ENCODE measurements around the gene AP1M2. TPM values are rescaled to one million over a fixed set of nuclear protein-coding genes. Genes with fewer than 3 reads are reported as not detected.

The AP1M2 gene
- total RNA-seq, 1 experiment from 2014 or later, result 127 TPM

- TF ChIP-seq USF2 (CRISPR knock-in tag; IDR thresholded peaks at IDR 0.05), result peak; percentile 66
- peak; percentile 96 for TF ChIP-seq CTCF (IDR thresholded peaks at IDR 0.05)
Observed at GRCh38 chr19:10580979-10581631, 6.0 kb downstream of the AP1M2 start (continued).

- ATAC-seq (no peak), DNase-seq (ENCODE audit: low spot score) (no peak)
- ChIA-PET CTCF (interaction anchor here (0.7 kb wide), 1 partner anchor 73 kb away, joined by 3 read pairs; no protein-coding TSS in a partner anchor), POLR2A (no interaction called here)
- H3K27me3 Mint-ChIP-seq (ENCODE audit: low read depth), result no peaks in the 10 kb centered on the region
- no peak overlapping the region for H3K27ac Mint-ChIP-seq
- 0 out of 2 replicates have a peak, but pooled peaks cover 2% of the 10 kb centered on the region for H3K4me1 Mint-ChIP-seq
- peaks cover 48% of the 10 kb centered on the region for H3K36me3 Mint-ChIP-seq
- H3K4me3 Mint-ChIP-seq, result no peak overlapping the region
- TF ChIP-seq ERG (CRISPR knock-in tag; IDR thresholded peaks at IDR 0.05), result no peak
- TF ChIP-seq TEAD4 (CRISPR knock-in tag; IDR thresholded peaks at IDR 0.05), result no peak
- TF ChIP-seq GRHL2 (CRISPR knock-in tag; IDR thresholded peaks at IDR 0.05; ENCODE audit: insufficient replicate concordance, severe bottlenecking), result no peak
- TF ChIP-seq E2F1 (CRISPR knock-in tag; IDR thresholded peaks at IDR 0.05), result no peak
- no peaks in the 10 kb centered on the region for H3K9me3 Mint-ChIP-seq
Observed at GRCh38 chr19:10577951-10578350, 9.2 kb downstream of the AP1M2 start.

- CTCF ChIA-PET, result interaction anchor here (1.0 kb wide), 1 partner anchor 69 kb away, joined by 6 read pairs; no protein-coding TSS in a partner anchor
- Mint-ChIP-seq H3K27me3 (ENCODE audit: low read depth) (no peaks in the 10 kb centered on the region), H3K4me1 (peaks cover 3% of the 10 kb centered on the region; the same call in 1 of the 2 replicates), H3K36me3 (peaks cover 37% of the 10 kb centered on the region), H3K4me3 (no peak overlapping the region), H3K9me3 (no peaks in the 10 kb centered on the region), H3K27ac (no peak overlapping the region)
- ATAC-seq, result no peak
- POLR2A ChIA-PET, result interaction anchor here (0.7 kb wide), 1 partner anchor 127 kb away, joined by 3 read pairs; no protein-coding TSS in a partner anchor
- DNase-seq (ENCODE audit: low spot score), result no peak
- TF ChIP-seq ZNF121 (CRISPR knock-in tag; IDR thresholded peaks at IDR 0.05), result peak; percentile 56; the same call in 1 of the 2 replicates
- TF ChIP-seq ZNF263 (CRISPR knock-in tag; IDR thresholded peaks at IDR 0.05; ENCODE audit: low read depth), result no peak
Observed at GRCh38 chr19:10575011-10575716, 11.9 kb downstream of the AP1M2 start.

- H3K36me3 Mint-ChIP-seq, result peaks cover 33% of the 10 kb centered on the region
- ChIA-PET CTCF (no interaction called here), POLR2A (no interaction called here)
- no peak for ATAC-seq
- no peak for DNase-seq (ENCODE audit: low spot score)
- H3K27me3 Mint-ChIP-seq (ENCODE audit: low read depth), result no peaks in the 10 kb centered on the region
- H3K4me1 Mint-ChIP-seq, result peaks cover 3% of the 10 kb centered on the region
- H3K27ac Mint-ChIP-seq, result no peak overlapping the region
- H3K4me3 Mint-ChIP-seq, result no peak overlapping the region
- no peaks in the 10 kb centered on the region for H3K9me3 Mint-ChIP-seq
- TF ChIP-seq HMGXB4 (CRISPR knock-in tag; IDR thresholded peaks at IDR 0.05) (no peak), PRDM15 (CRISPR knock-in tag; IDR thresholded peaks at IDR 0.05) (no peak), ATF1 (CRISPR knock-in tag; IDR thresholded peaks at IDR 0.05) (no peak), SMAD4 (CRISPR knock-in tag; IDR thresholded peaks at IDR 0.05) (no peak), CDX4 (CRISPR knock-in tag; IDR thresholded peaks at IDR 0.05; ENCODE audit: borderline replicate concordance) (no peak), ZNF396 (CRISPR knock-in tag; IDR thresholded peaks at IDR 0.05; ENCODE audit: borderline replicate concordance) (no peak), TP53 (CRISPR knock-in tag; IDR thresholded peaks at IDR 0.05) (no peak), NR3C1 (CRISPR knock-in tag; conservative IDR thresholded peaks at IDR 0.05; ENCODE audit: low read depth) (no peak), MYBL2 (CRISPR knock-in tag; IDR thresholded peaks at IDR 0.05) (no peak)
Observed at GRCh38 chr19:10574462-10574861, 12.7 kb downstream of the AP1M2 start.

All from WTC11 (cell line).